Testis (tissue), 3 donors: ENCODE data around the gene NIPAL4. TPM values are rescaled to one million over a fixed set of nuclear protein-coding genes. Genes with fewer than 3 reads are reported as not detected.

Experiments used
- DNase-seq: peaks from one replicate; pipeline ENCODE4 v3.0.0-alpha.2; 2019
- H3K27ac ChIP-seq, 2 donors: fragments of 200-600 bp; sonication (generic); one replicate each; pipeline ENCODE4 v1.5.1; 2019
- H3K27me3 ChIP-seq: fragments of 200-600 bp; sonication (generic); one replicate; pipeline ENCODE4 v1.5.1; 2019
- H3K36me3 ChIP-seq: fragments of 200-600 bp; sonication (generic); one replicate; pipeline ENCODE4 v1.5.1; 2017; ENCODE audit warnings: low read depth; ENCODE audit errors: missing control alignments
- H3K4me1 ChIP-seq: fragments of 200-600 bp; sonication (generic); one replicate; pipeline ENCODE4 v1.5.1; 2019
- H3K4me3 ChIP-seq, 2 donors: fragments of 200-600 bp; sonication (generic); one replicate each; pipeline ENCODE4 v1.5.1; 2017 to 2019
- H3K9me3 ChIP-seq: fragments of 200-600 bp; sonication (generic); one replicate; pipeline ENCODE4 v1.5.1; 2017
- POLR2A ChIP-seq: fragments of 450-650 bp; IDR thresholded peaks from one replicate; pipeline ENCODE4 v1.6.1; 2017; ENCODE audit warnings: antibody characterized with exemption, mild to moderate bottlenecking, moderate library complexity
- WGBS, 2 donors: methylation state at CpG; one replicate each; pipeline ENCODE4 v1.1.5; 2018; 5-methylcytosine and 5-hydroxymethylcytosine counted together
- intact Hi-C: fragments of 100-400 bp; cut with DNase I; formaldehyde crosslinking; loops from one replicate; pipeline ENCODE4 v1.15.1; 2023; ENCODE audit warnings: low total_unique reads
- polyA plus RNA-seq: library from polyadenylated mRNA; stranded (reverse); fragments of 350-450 nt; fragmentation: Illumina TruSeq; extraction: RNeasy Lipid Tissue Mini Kit (QIAGEN cat#74804); gene quantifications from one replicate; pipeline ENCODE4 v1.2.3, GENCODE V29; 2014; ENCODE audit warnings: low read depth, low replicate concordance; ENCODE audit not compliant: insufficient read depth
- total RNA-seq, 2 donors: library from RNA; depleted of rRNA; stranded (reverse); fragments of >200 nt; gene quantifications; one replicate each; pipeline ENCODE4 v1.2.3, GENCODE V29; 2016
- TF ChIP-seq, protein P1 (sequence below), 3 experiments: fragments of 450-650 bp in 2 of 3; fragments of 200-600 bp in 1 of 3; sonication (generic) in 1 of 3; IDR thresholded peaks; one replicate each; pipeline ENCODE4 v1.5.1; 2016 to 2019; ENCODE audit warnings: antibody characterized with exemption in 3 of 3, mild to moderate bottlenecking in 2 of 3, moderate library complexity in 1 of 3

NIPAL4 gene
- total and polyA plus RNA-seq, 3 donors from 2014 or later, result 0.08 to 0.18 TPM; not detected in 1

DNA sequence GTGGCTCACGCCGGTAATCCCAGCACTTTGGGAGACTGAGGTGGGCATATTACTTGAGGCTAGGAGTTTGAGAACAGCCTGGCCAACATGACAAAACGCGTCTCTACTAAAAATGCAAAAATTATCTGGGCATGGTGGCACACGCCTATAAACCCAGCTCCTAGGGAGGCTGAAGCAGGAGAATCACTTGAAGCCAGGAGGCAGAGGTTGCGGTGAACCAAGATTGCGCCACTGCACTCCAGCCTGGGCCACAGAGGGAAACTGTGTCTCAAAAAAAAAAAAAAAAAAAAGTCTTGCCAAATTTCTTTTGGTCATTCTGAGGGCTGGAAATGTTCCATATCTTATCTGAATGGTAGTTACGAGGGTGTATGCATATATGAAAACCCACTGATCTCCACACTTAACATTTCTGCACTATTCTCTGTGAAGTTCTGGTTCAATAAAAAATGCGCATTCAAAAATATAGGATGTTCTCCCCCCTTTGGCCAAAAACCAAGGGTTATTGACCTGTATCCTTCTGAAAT lies 13.5 kb upstream of the NIPAL4 start:
- Histone ChIP-seq H3K9me3 (no peaks in the 10 kb centered on the region), H3K4me1 (no peaks in the 10 kb centered on the region), H3K36me3 (no peaks in the 10 kb centered on the region), H3K27ac (no peak overlapping the region), H3K4me3 (no peak overlapping the region), H3K27me3 (no peaks in the 10 kb centered on the region)
- no peak for DNase-seq
- TF ChIP-seq, protein P1, sequence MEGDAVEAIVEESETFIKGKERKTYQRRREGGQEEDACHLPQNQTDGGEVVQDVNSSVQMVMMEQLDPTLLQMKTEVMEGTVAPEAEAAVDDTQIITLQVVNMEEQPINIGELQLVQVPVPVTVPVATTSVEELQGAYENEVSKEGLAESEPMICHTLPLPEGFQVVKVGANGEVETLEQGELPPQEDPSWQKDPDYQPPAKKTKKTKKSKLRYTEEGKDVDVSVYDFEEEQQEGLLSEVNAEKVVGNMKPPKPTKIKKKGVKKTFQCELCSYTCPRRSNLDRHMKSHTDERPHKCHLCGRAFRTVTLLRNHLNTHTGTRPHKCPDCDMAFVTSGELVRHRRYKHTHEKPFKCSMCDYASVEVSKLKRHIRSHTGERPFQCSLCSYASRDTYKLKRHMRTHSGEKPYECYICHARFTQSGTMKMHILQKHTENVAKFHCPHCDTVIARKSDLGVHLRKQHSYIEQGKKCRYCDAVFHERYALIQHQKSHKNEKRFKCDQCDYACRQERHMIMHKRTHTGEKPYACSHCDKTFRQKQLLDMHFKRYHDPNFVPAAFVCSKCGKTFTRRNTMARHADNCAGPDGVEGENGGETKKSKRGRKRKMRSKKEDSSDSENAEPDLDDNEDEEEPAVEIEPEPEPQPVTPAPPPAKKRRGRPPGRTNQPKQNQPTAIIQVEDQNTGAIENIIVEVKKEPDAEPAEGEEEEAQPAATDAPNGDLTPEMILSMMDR (IDR thresholded peaks at IDR 0.05), result no peak
- no peak for TF ChIP-seq POLR2A
- 71 to 79% methylated on average over 9 of the region's 9 CpGs for WGBS, 2 donors
- intact Hi-C loops, result no loop called here

DNA sequence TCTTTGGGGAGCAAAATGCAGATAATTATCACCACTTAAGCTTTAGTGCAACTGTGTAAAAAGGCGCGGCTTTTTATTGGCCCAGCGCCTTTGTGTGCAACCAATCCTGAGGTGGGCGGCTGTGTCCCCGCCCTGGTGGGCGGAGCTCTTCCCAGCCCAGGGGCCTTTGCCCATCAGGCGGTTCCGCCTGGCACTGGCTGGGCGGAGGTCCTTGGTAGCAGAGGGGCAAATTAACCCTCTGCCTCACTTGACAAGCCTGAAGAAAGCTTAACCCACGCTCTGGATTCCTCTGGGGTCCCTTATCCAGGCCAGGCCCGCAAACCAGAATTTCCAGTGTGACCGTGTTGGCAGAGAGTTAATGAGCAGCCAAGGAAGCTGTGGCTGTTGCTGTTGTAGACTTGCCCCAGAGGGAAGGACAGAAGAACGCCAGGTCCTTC lies 12.8 kb upstream of the NIPAL4 start:
- no peaks in the 10 kb centered on the region for H3K36me3 ChIP-seq
- H3K9me3 ChIP-seq, result no peaks in the 10 kb centered on the region
- peak; percentile 29 for DNase-seq
- intact Hi-C loops, result no loop called here
- H3K27me3 ChIP-seq, result no peaks in the 10 kb centered on the region
- no peak for TF ChIP-seq POLR2A
- TF ChIP-seq, protein P1 (IDR thresholded peaks at IDR 0.05), result no peak
- H3K4me3 ChIP-seq, result peak overlapping the region in 1 of 2 donors; percentile 20
- H3K27ac ChIP-seq, result no peak overlapping the region
- H3K4me1 ChIP-seq, result no peaks in the 10 kb centered on the region
- 42 to 71% methylated on average over 6 to 13 of the region's 13 CpGs for WGBS, 2 donors

DNA sequence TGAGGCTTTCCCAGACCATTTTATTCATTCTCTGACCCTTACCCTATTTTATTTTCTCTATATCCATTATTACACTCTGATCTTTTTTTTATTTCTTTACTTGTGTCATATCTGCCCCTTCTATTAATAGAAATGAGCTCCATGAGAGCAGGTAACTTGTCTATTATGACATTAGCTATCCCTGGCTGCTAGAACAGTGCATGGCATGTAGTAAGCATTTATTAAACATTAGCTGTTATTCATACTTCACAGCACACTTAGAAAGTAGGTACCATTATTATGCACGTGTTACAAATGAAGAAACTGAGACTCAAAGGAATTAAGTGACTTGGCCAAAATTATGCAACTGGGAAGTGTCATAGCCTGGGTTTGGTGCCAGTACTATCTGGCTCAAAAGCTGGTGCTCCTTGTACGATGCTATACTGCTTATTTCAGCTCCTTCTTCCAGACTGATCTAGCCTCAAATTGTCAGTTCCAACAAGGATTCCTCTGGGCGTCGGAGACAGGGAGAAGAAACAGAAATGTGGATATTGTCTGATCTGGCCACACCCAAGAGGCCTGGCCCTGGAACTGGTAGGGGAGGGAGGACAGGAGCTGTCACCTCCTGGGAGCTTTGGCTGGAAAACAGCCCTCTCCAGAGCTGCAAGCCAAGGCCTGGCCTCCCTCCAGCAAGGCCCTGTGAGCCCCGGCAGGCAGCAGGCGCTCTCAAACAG lies 10.8 kb upstream of the NIPAL4 start:
- H3K9me3 ChIP-seq, result no peaks in the 10 kb centered on the region
- intact Hi-C loops, result no loop called here
- H3K4me3 ChIP-seq, result no peak overlapping the region
- H3K4me1 ChIP-seq, result no peaks in the 10 kb centered on the region
- H3K27me3 ChIP-seq, result no peaks in the 10 kb centered on the region
- DNase-seq, result peak; percentile 39
- 43 to 62% methylated on average over 5 to 6 of the region's 6 CpGs for WGBS, 2 donors
- TF ChIP-seq, protein P1 (IDR thresholded peaks at IDR 0.05), result no peak
- TF ChIP-seq POLR2A, result no peak
- no peak overlapping the region for H3K27ac ChIP-seq
- H3K36me3 ChIP-seq, result no peaks in the 10 kb centered on the region

DNA sequence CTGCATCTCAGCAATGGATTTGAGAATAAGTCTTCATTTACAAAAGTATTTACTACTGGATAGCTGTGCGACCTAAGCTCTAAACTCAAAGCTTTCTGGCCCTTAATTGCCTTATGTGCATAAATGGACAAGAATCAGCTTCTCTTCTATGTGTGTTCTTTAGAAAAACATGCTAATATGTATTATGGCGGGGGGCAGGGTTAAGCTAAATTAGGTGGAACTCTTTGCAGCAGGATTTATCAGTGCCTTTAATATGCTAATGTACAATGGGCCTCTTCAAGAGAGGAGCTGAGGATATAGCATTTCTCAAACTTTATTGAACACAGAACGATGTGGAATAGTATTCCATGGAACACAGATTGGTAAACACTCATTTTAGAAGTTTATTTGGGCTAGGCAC lies 10.0 kb upstream of the NIPAL4 start:
- no peak for DNase-seq
- WGBS, 2 donors, result 91 to 96% methylated on average over 3 of the region's 3 CpGs
- no peak overlapping the region for H3K4me3 ChIP-seq
- no peaks in the 10 kb centered on the region for H3K36me3 ChIP-seq
- no peak overlapping the region for H3K27ac ChIP-seq
- no peaks in the 10 kb centered on the region for H3K4me1 ChIP-seq
- no peaks in the 10 kb centered on the region for H3K27me3 ChIP-seq
- TF ChIP-seq, protein P1 (IDR thresholded peaks at IDR 0.05), result no peak
- no peak for TF ChIP-seq POLR2A
- intact Hi-C loops, result no loop called here
- H3K9me3 ChIP-seq, result no peaks in the 10 kb centered on the region

DNA sequence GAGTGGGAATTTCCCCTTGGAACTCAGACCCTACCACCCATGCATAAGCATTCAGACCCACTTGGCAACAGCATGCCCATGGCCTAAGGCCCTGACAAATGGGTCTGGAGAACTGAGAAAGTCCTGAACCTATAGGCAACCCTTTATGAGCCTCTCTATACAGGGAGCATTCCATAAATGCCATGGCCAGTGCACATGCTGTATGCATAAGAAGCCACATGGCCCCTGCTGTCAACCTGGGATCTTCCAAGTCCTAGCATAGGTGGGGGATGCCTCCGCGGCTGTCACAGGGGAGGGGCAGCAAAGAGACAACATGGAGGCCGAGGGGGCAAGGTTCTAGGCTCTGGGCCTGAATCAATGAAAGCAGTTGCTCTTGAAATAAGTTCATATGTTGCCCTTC lies 8.2 kb upstream of the NIPAL4 start:
- Histone ChIP-seq H3K4me3 (no peak overlapping the region), H3K27ac (no peak overlapping the region), H3K27me3 (no peaks in the 10 kb centered on the region), H3K9me3 (no peaks in the 10 kb centered on the region), H3K36me3 (no peaks in the 10 kb centered on the region), H3K4me1 (no peaks in the 10 kb centered on the region)
- intact Hi-C loops, result no loop called here
- no peak for DNase-seq
- TF ChIP-seq, protein P1 (IDR thresholded peaks at IDR 0.05), result no peak
- no peak for TF ChIP-seq POLR2A
- 81 to 93% methylated on average over 3 of the region's 3 CpGs for WGBS, 2 donors
